GM20000 (cell line): ENCODE data around the gene IQCK.

Experiments used
- DNase-seq: peaks from one replicate; pipeline ENCODE4 v3.0.0; 2012; ENCODE audit warnings: low spot score
- CTCF ChIP-seq: IDR thresholded peaks from 2 replicates; pipeline ENCODE4 v1.5.1; 2012; ENCODE audit warnings: mild to moderate bottlenecking, control low read depth; ENCODE audit errors: extremely low read depth, missing control alignments

Gene IQCK

GRCh38 chr16:19876501-19877059, 158.5 kb downstream of the IQCK start:
- no peak for DNase-seq
- no peak for TF ChIP-seq CTCF

GRCh38 chr16:19878757-19879156, 160.7 kb downstream of the IQCK start:
- DNase-seq = no peak
- TF ChIP-seq CTCF = no peak

- no peak for TF ChIP-seq CTCF
- no peak for DNase-seq
Measured at GRCh38 chr16:19879241-19879792, 161.2 kb downstream of the IQCK start.

- no peak for DNase-seq
- TF ChIP-seq CTCF = no peak
Measured at GRCh38 chr16:19881028-19881427, 163.0 kb downstream of the IQCK start.

- DNase-seq = no peak
- no peak for TF ChIP-seq CTCF
Measured at GRCh38 chr16:19881783-19882182, 163.7 kb downstream of the IQCK start.

GRCh38 chr16:19882186-19882585, 164.1 kb downstream of the IQCK start:
- TF ChIP-seq CTCF = no peak
- DNase-seq = no peak

- no peak for TF ChIP-seq CTCF
- DNase-seq = no peak
Measured at GRCh38 chr16:19882646-19883045, 164.6 kb downstream of the IQCK start.
